Body of pancreas (tissue), 4 donors: ENCODE results near the gene TMF1. TPM values are rescaled to one million over a fixed set of nuclear protein-coding genes. Genes with fewer than 3 reads are reported as not detected.
A peak's percentile ranks its signal among the peaks of the same experiment; 100 is the strongest.

Experiments
- ATAC-seq: fragments of 150-250 bp; one replicate; pipeline ENCODE4 v1.9.1; 2016
- DNase-seq, 4 donors: peaks; one replicate each; pipeline ENCODE4 v3.0.0-alpha.2; 2019
- H3K27ac ChIP-seq, 4 donors: fragments of 200-600 bp; sonication (generic); 1 replicate in 3 of 4; 2 replicates in 1 of 4; pipeline versions ENCODE4 v1.5.1 to v1.6.1; 2016 to 2019; ENCODE audit warnings: mild to moderate bottlenecking in 1 of 4, mixed read lengths in 1 of 4, moderate library complexity in 1 of 4
- H3K27me3 ChIP-seq, 2 donors: fragments of 200-600 bp; sonication (generic); one replicate each; pipeline ENCODE4 v1.6.0; 2016; ENCODE audit warnings: mild to moderate bottlenecking in 1 of 2
- H3K36me3 ChIP-seq, 2 donors: fragments of 200-600 bp; sonication (generic); replicated peaks in 1 of 2; 2 replicates each; pipeline ENCODE4 v1.5.1; 2016; ENCODE audit warnings: low read depth in 2 of 2; ENCODE audit not compliant: insufficient read depth in 1 of 2
- H3K4me1 ChIP-seq: fragments of 200-600 bp; sonication (generic); one replicate; pipeline ENCODE4 v1.6.0; 2016
- H3K4me3 ChIP-seq, 2 donors: fragments of 200-600 bp; sonication (generic); 1 replicate in 1 of 2; 2 replicates in 1 of 2; pipeline ENCODE4 v1.5.1; 2016 to 2019
- H3K9me3 ChIP-seq, 3 donors: fragments of 200-600 bp; sonication (generic); 1 replicate in 2 of 3; 2 replicates in 1 of 3; pipeline ENCODE4 v1.5.1; 2016
- POLR2A ChIP-seq, 3 donors: fragments of 450-650 bp; IDR thresholded peaks; one replicate each; pipeline ENCODE4 v1.6.1; 2016; ENCODE audit warnings: antibody characterized with exemption in 3 of 3, mild to moderate bottlenecking in 2 of 3
- WGBS, 2 donors: methylation state at CpG; one replicate each; pipeline ENCODE4 v1.1.5; 2017; 5-methylcytosine and 5-hydroxymethylcytosine counted together
- intact Hi-C: fragments of 100-400 bp; cut with DNase I; formaldehyde crosslinking; loops from one replicate; pipeline ENCODE4 v1.15.1; 2023
- total RNA-seq, 2 donors: library from RNA; depleted of rRNA; stranded (reverse); fragments of >200 nt; gene quantifications; one replicate each; pipeline ENCODE4 v1.1.0, GENCODE V29; 2016
- TF ChIP-seq, protein P1 (sequence below), 7 experiments: fragments of 450-650 bp in 4 of 7; fragments of 200-600 bp in 3 of 7; sonication (generic) in 3 of 7; IDR thresholded peaks; one replicate each; pipeline ENCODE4 v1.5.1; 2016 to 2019; ENCODE audit warnings: antibody characterized with exemption in 7 of 7

The TMF1 gene
- total RNA-seq, 2 donors from 2014 or later: 16.8 to 17.1 TPM

- Histone ChIP-seq H3K4me1 (peaks cover 57% of the 10 kb centered on the region), H3K9me3 (no peaks in the 10 kb centered on the region), H3K27ac (peak overlapping the region in 1 of 4 donors; percentile 96), H3K36me3 (no peaks in the 10 kb centered on the region), H3K27me3 (no peaks in the 10 kb centered on the region), H3K4me3 (no peak overlapping the region)
- intact Hi-C loops: no loop called here
- DNase-seq (no peak), ATAC-seq (no peak)
- whole genome bisulfite sequencing, 2 donors: 63 to 73% methylated on average over 5 of the region's 5 CpGs
- no peak for TF ChIP-seq POLR2A (IDR thresholded peaks at IDR 0.05)
- TF ChIP-seq, protein P1, sequence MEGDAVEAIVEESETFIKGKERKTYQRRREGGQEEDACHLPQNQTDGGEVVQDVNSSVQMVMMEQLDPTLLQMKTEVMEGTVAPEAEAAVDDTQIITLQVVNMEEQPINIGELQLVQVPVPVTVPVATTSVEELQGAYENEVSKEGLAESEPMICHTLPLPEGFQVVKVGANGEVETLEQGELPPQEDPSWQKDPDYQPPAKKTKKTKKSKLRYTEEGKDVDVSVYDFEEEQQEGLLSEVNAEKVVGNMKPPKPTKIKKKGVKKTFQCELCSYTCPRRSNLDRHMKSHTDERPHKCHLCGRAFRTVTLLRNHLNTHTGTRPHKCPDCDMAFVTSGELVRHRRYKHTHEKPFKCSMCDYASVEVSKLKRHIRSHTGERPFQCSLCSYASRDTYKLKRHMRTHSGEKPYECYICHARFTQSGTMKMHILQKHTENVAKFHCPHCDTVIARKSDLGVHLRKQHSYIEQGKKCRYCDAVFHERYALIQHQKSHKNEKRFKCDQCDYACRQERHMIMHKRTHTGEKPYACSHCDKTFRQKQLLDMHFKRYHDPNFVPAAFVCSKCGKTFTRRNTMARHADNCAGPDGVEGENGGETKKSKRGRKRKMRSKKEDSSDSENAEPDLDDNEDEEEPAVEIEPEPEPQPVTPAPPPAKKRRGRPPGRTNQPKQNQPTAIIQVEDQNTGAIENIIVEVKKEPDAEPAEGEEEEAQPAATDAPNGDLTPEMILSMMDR (IDR thresholded peaks at IDR 0.05): no peak
These were observed 29.6 kb upstream of the TMF1 start for GRCh38 chr3:69081583-69082262.

- peak; percentile 85 for ATAC-seq
- intact Hi-C loops: no loop called here
- peak; percentile 90 to 93 (median 92) for DNase-seq
- WGBS, 2 donors: 1 to 2% methylated on average over 18 to 37 of the region's 37 CpGs
- peak; percentile 18 to 64 (median 58) for TF ChIP-seq POLR2A (IDR thresholded peaks at IDR 0.05)
- TF ChIP-seq, protein P1 (IDR thresholded peaks at IDR 0.05): no peak
- H3K4me3 ChIP-seq: peak within 1 kb of the TSS; percentile 77 to 94
- peak within 1 kb of the TSS; percentile 35 to 79 (median 68) for H3K27ac ChIP-seq
- no peaks in the 10 kb centered on the region for H3K27me3 ChIP-seq
- peaks cover 45% of the 10 kb centered on the region for H3K4me1 ChIP-seq
- H3K9me3 ChIP-seq: no peaks in the 10 kb centered on the region
- H3K36me3 ChIP-seq: no peaks in the 10 kb centered on the region
These were observed 28.2 kb upstream of the TMF1 start, which contains the start of gene UBA3 for GRCh38 chr3:69080233-69080920. TSS of gene UBA3 (minus strand) at chr3:69080365. CDS start at chr3:69080353, 12 bp downstream.

DNA sequence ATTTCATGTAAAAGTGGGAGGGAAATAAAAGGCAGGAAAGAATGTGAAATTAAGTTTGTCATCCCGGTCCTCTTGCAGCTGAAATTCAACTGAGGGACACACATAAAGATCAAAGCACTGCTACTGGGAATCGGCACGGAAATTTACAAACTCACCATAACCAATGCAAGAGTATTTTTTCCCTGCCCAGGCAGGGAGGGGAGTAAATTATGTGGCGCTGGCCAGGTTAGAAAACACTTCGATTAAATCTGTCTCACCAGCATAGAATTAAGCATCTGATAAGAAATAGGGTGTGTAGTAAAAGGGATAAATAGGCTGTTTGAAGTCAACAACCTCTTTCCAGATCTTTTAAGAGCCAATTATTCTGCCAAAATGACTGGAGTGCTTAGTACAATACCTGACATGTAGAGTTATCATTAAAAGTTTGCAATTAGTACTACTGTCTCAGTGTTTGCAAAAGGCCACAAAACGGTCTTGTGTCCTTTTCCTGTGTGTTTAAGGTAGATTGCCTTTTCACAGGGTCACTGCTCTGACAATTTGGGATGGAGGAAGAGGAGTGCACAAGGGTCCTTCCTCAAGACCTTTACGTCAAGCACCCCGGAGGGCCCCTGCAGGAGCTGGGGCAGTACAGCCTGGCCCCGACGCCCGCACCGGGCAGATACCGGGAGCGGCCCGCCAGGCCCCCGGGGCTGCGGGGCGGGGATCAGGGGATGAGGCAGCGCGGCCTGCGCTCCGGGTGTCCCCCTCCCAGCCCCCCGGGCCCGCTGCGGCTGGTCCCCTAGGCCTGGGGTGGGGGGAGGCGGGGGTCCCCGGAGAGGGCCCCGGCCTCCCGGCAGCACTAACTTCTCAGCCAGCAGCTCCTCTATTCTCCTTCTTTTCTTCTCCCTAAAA, 27.4 kb upstream of the TMF1 start:
- H3K36me3 ChIP-seq: no peaks in the 10 kb centered on the region
- WGBS, 2 donors: 2 to 3% methylated on average over 15 to 27 of the region's 29 CpGs
- no peak for DNase-seq
- H3K27me3 ChIP-seq: no peaks in the 10 kb centered on the region
- ATAC-seq: peak; percentile 26
- H3K4me3 ChIP-seq: peak overlapping the region; percentile 77 to 94
- peaks cover 44% of the 10 kb centered on the region for H3K4me1 ChIP-seq
- H3K27ac ChIP-seq: peak overlapping the region; percentile 35 to 79 (median 68)
- TF ChIP-seq POLR2A (IDR thresholded peaks at IDR 0.05): no peak
- TF ChIP-seq, protein P1 (IDR thresholded peaks at IDR 0.05): no peak
- H3K9me3 ChIP-seq: no peaks in the 10 kb centered on the region
- intact Hi-C loops: no loop called here

DNA sequence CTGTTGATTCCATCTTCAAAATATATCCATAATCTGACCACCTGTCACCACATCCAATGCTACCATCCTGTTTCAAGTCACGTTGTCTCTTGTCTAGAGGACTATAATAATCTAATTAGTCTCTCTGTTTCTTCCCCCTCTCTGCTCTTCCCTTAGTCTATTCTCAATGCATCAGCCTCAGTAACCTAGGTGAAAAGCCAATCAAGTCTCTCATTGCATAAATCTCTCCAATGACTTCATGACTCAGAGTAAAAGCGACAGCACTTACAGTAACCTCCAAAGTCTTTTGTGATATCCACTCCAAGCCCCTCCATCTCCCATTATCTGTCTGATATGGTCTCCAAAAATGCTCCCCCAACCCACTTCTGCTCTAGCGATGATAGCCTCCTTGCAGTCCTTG, 20.8 kb upstream of the TMF1 start:
- H3K36me3 ChIP-seq: peaks cover 0 to 7% of the 10 kb centered on the region in 2 donors
- WGBS, 2 donors: 93 to 96% methylated on average over 3 of the region's 3 CpGs
- DNase-seq (no peak), ATAC-seq (no peak)
- no peaks in the 10 kb centered on the region for H3K27me3 ChIP-seq
- H3K4me3 ChIP-seq: no peak overlapping the region
- intact Hi-C loops: no loop called here
- peaks cover under 1% of the 10 kb centered on the region for H3K4me1 ChIP-seq
- H3K9me3 ChIP-seq: no peaks in the 10 kb centered on the region
- no peak for TF ChIP-seq POLR2A (IDR thresholded peaks at IDR 0.05)
- TF ChIP-seq, protein P1 (IDR thresholded peaks at IDR 0.05): no peak
- H3K27ac ChIP-seq: no peak overlapping the region
